Subcutaneous abdominal adipose tissue (tissue), 5 donors: ENCODE measurements around the gene DENND1A.
"Not testable (repeated sequence)": the region's sequence is repeated elsewhere in the genome, so short reads cannot be mapped to it uniquely, and the experiment has no call there.

Experiments used
- H3K27ac ChIP-seq: one replicate; pipeline ENCODE4 v1.7.0; 2013; ENCODE audit warnings: low read depth, mild to moderate bottlenecking, inconsistent platforms, low read length, moderate library complexity
- H3K27me3 ChIP-seq, 5 donors: one replicate each; pipeline ENCODE4 v1.7.0; 2013; ENCODE audit warnings: low read length in 5 of 5, inconsistent platforms in 1 of 5; ENCODE audit not compliant: control insufficient read depth in 5 of 5, insufficient read depth in 4 of 5
- H3K36me3 ChIP-seq, 5 donors: one replicate each; pipeline ENCODE4 v1.7.0; 2013; ENCODE audit warnings: low read length in 5 of 5; ENCODE audit not compliant: control insufficient read depth in 5 of 5, insufficient read depth in 5 of 5
- H3K4me1 ChIP-seq, 5 donors: one replicate each; pipeline ENCODE4 v1.7.0; 2013; ENCODE audit warnings: low read length in 5 of 5, mild to moderate bottlenecking in 3 of 5, moderate library complexity in 1 of 5; ENCODE audit not compliant: control insufficient read depth in 5 of 5, insufficient read depth in 5 of 5
- H3K4me3 ChIP-seq, 5 donors: one replicate each; pipeline ENCODE4 v1.7.0; 2013; ENCODE audit warnings: low read length in 5 of 5, low read depth in 1 of 5
- H3K9ac ChIP-seq, 5 donors: one replicate each; pipeline ENCODE4 v1.7.0; 2013; ENCODE audit warnings: low read length in 5 of 5, mild to moderate bottlenecking in 4 of 5, moderate library complexity in 3 of 5
- H3K9me3 ChIP-seq, 5 donors: one replicate each; pipeline ENCODE4 v1.7.0; 2013; ENCODE audit warnings: low read length in 5 of 5; ENCODE audit not compliant: control insufficient read depth in 5 of 5
- donor health status: healthy.
- donor health status: healthy.
- donor health status: healthy.
- donor health status: healthy.
- donor health status: healthy.

The DENND1A gene

DNA sequence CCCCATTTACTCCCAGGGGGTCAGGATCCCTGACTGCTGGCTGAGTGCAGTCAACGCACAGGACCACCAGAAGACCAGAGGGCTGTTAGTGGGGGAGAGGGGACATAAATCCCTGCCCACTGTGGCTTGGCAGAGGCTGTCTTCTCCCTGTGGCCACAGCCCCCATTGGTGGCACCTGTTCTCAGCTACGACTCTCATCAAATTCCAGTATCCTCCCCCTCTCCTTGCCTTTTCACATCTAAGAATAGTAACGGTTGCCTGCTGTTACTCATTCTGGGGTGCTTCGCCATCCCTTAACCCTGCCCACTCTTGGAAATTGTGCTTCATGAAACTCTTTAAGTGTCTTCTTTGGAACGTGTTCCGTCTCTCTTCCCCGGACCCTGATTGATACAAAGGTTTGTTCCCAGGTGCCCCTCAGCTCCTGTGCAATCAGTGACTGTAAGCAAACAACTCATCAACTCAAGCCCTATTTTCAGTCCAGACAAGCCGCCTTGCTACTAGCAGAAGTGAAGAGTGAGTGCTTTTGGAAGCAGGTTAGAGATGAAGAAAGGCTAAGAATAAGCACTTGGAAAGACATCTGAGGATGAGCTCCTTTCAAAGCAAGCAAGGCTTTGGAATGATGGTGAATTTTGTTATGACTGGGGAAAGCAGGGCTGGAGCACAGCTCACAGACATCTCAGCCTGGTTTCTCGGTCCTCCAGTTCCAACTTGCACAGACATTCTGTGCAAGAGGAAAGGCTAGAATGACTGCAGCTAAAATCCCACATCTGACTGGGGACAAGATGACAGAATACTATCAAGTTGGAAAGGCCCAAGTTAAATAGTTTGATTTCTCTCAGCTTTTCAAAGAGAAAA, 22.9 kb upstream of the DENND1A start:
- H3K27me3 ChIP-seq = no peaks in the 10 kb centered on the region
- no peaks in the 10 kb centered on the region for H3K36me3 ChIP-seq

GRCh38 chr9:123948286-123948685, 18.4 kb upstream of the DENND1A start:
- Histone ChIP-seq H3K27ac (no peak overlapping the region), H3K9ac (no peak overlapping the region), H3K27me3 (no peaks in the 10 kb centered on the region), H3K9me3 (no peaks in the 10 kb centered on the region), H3K4me3 (no peak overlapping the region), H3K4me1 (peaks cover 0 to 5% (median 3%) of the 10 kb centered on the region in 5 donors), H3K36me3 (no peaks in the 10 kb centered on the region)

More for the DNA sequence above, 22.9 kb upstream of the DENND1A start:
- Histone ChIP-seq H3K4me1 (peaks cover 2 to 25% (median 20%) of the 10 kb centered on the region in 5 donors), H3K27ac (no peak overlapping the region), H3K9ac (no peak overlapping the region), H3K9me3 (no peaks in the 10 kb centered on the region), H3K4me3 (no peak overlapping the region)

DNA sequence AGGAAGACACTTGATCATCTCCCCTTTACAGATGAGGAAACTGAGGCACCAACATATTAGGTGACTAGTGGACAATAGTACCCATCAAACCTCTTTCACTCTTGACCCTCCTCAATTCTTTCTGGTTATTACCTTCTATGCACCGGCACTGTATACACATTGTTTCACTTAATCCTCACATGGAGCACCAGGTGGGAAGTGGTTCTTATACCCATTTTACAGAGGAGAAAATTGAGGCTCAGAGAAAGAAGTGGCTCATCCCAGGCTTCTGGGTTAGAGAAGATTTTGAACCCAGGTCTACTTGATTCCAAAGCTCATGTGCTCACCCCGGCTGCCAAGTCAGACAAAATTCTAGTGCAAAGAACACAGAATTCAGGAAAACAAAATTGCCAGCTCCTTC, 17.4 kb upstream of the DENND1A start:
- Histone ChIP-seq H3K4me3 (no peak overlapping the region), H3K36me3 (no peaks in the 10 kb centered on the region), H3K9me3 (no peaks in the 10 kb centered on the region), H3K4me1 (no peaks in the 10 kb centered on the region), H3K9ac (no peak overlapping the region), H3K27ac (no peak overlapping the region), H3K27me3 (peaks cover 0 to 3% (median 0%) of the 10 kb centered on the region in 5 donors)

DNA sequence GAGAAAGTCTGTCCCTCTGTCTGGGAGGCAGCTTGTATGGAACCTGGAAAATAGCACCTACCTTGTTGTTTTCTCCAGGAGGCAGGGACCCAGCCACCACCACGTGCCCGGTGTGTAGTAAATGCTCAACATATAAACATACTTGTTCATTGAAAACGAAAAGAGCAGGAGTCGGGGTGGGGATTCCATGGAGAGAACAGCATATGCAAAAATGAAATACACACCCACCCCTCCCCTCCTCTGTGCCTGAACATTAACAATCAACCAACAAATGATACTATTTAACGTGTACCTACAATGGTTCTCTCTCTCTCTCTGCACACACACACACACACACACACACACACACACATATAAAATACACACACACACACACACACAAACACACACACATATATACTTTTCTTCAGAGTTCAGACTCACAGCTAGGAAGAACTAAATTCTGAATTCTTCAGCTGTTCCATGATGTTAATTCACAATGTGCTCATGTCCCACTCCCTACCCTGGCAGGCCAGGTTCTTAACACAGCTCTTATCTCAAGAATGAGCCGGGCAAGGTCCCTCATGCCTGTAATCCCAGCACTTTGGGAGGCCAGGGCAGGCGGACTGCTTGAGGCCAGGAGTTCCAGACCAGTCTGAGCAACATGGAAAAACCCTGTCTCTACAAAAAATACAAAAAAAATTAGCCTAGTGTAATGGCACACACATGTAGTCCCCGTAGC, 16.3 kb upstream of the DENND1A start:
- no peaks in the 10 kb centered on the region for H3K9me3 ChIP-seq
- H3K27me3 ChIP-seq = peaks cover 0 to 4% (median 0%) of the 10 kb centered on the region in 5 donors
- H3K4me3 ChIP-seq = no peak overlapping the region
- H3K27ac ChIP-seq = no peak overlapping the region
- H3K4me1 ChIP-seq = no peaks in the 10 kb centered on the region
- no peak overlapping the region for H3K9ac ChIP-seq
- no peaks in the 10 kb centered on the region for H3K36me3 ChIP-seq

DNA sequence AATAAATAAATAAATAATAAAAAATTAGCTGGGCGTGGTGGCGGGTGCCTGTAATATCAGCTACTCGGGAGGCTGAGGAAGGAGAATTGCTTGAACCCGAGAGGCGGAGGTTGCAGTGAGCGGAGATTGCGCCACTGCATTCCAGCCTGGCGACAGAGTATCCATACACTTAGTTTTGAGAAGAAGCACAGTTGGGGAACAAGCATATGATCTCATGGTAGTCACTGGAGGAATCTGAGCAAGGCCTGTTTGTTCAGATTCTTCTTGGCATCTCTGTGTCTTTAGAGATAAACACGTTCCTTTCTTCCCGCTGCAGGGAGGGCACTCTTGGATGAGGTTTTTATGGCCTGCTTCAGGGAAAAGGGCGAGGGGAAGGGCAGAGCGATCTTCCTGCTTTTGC, 15.6 kb upstream of the DENND1A start:
- Histone ChIP-seq H3K36me3 (no peaks in the 10 kb centered on the region), H3K9me3 (no peaks in the 10 kb centered on the region), H3K9ac (no peak overlapping the region), H3K27me3 (peaks cover 0 to 4% (median 0%) of the 10 kb centered on the region in 5 donors), H3K4me3 (no peak overlapping the region), H3K4me1 (no peaks in the 10 kb centered on the region), H3K27ac (no peak overlapping the region)

DNA sequence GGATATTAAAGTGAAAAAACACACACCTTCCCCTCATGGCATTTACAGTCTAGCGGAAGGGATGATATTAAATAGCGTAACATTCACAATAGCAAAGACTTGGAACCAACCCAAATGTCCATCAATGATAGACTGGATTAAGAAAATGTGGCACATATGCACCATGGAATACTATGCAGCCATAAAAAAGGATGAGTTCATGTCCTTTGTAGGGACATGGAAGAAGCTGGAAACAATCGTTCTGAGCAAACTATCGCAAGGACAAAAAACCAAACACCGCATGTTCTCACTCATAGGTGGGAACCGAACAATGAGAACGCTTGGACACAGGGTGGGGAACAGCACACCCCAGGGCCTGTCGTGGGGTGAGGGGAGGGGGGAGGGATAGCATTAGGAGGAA, 14.5 kb upstream of the DENND1A start:
- not testable (repeated sequence) for H3K36me3 ChIP-seq, H3K9me3 ChIP-seq, H3K27ac ChIP-seq, H3K4me1 ChIP-seq, H3K27me3 ChIP-seq, H3K4me3 ChIP-seq, H3K9ac ChIP-seq

DNA sequence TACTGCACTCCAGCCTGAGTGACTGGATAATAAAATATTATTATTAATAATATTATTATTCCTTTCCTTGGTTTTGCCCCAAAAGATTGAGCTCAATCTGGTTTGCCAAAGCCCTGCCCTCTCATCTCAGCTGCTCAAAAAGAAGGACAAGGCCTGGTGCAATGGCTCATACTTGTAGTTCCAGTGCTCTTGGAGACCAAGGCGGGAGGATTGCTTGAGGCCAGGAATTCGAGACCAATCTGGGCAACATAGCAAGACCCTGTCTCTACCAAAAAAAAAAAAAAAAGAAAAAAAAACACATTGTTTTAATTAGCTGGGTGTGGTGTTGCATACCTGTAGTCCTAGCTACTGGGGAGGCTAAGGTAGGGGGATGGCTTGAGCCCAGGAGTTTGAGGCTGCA, 13.7 kb upstream of the DENND1A start:
- Histone ChIP-seq H3K27ac (no peak overlapping the region), H3K9me3 (no peaks in the 10 kb centered on the region), H3K9ac (no peak overlapping the region), H3K36me3 (no peaks in the 10 kb centered on the region), H3K4me3 (no peak overlapping the region), H3K27me3 (peaks cover 0 to 4% (median 0%) of the 10 kb centered on the region in 5 donors), H3K4me1 (no peaks in the 10 kb centered on the region)

DNA sequence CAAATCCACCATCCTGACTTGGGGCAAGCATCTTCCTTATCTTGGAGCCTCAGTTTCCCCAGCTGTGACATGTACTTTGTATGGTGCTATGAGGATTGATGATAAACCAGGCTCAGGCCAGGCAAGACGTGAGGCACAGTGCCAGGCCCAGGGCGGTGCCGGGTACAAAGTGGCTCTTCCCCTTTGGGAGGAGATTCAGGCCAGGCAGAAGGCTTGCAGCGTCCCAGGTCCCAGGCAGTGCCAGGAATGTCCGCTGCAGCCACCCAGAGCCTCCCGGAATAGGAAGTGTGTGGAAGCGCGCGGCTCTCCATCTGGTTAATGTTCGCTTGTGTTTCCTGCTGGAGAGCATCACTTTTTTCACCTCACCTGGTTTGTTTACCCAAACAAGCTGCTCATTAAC, 12.6 kb upstream of the DENND1A start:
- Histone ChIP-seq H3K27me3 (peaks cover 0 to 4% (median 0%) of the 10 kb centered on the region in 5 donors), H3K27ac (no peak overlapping the region), H3K9me3 (no peaks in the 10 kb centered on the region), H3K4me3 (no peak overlapping the region), H3K9ac (no peak overlapping the region), H3K36me3 (no peaks in the 10 kb centered on the region), H3K4me1 (no peaks in the 10 kb centered on the region)

DNA sequence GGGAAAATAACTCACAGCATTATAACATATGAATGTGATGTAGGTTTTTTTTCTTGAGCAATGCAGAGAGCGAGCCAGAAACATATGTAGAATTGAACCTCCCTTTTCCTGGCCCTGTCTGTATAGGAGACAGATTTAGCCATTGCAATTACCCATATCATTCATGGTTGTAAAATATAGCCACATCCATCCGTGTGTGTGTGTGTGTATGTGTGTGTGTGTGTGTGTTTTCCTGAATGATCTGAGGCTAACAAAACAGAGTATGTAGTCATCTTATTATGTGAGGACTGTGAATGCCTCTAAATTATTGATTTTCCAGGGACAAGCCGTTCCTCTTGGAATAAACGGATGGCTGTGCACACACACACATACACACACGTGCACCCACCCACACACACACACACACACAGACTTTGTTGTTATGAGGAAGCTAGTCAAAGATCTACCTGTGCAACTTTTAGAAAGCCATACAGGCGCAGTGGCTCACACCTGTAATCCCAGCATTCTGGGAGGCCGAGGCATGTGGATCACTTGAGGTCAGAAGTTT, 11.7 kb upstream of the DENND1A start:
- Histone ChIP-seq H3K36me3 (no peaks in the 10 kb centered on the region), H3K4me1 (no peaks in the 10 kb centered on the region), H3K9ac (no peak overlapping the region), H3K9me3 (no peaks in the 10 kb centered on the region), H3K27me3 (peaks cover 0 to 4% (median 0%) of the 10 kb centered on the region in 5 donors), H3K27ac (no peak overlapping the region), H3K4me3 (no peak overlapping the region)
